GM18498 (cell line): ENCODE data around the gene LSM2.

Source experiments
- ATAC-seq: cut with Tn5 transposase; IDR thresholded peaks from one replicate; pipeline ENCODE4 v1.9.1; 2021; ENCODE audit warnings: mild to moderate bottlenecking, moderate library complexity; ENCODE audit not compliant: unreplicated experiment

The LSM2 gene

DNA sequence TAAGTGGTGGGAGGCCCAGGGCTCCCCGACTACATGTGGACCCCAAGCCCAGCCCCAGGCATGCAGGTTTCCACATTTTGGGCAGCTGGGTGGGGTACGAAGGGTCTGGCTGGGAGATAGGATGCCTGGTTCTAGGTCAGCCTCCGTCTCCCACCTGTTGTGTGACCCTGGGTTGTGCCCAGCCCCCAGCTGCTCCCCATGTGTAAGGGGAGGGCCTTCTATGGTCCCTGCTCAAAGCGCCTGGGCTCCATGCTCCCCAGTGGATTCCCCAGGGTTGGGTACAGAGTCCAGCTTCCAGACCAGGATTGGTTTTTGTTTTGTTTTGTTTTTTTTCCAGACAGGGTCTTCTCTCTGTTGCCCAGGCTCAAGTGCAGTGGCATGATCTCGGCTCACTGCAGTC is 28.6 kb downstream of the LSM2 start:
- ATAC-seq: no peak

DNA sequence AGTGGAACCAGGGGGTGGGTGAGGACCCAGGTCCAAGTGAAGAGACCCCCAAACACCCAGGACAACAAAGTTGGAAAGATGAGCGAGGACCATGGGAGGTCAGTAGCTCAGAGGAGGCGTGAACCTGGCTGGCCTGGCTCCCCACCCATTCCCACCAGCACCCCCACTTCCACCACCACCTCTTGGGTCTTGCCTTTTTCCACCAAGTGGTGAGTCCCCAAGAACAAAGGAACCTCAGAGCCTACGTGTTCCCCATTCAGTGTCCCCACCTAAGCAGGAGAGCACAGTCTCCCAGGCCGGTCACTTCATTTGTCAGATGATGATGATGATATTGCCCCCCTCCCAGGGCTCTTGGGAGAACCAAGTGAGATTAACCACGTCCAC is 29.1 kb downstream of the LSM2 start:
- ATAC-seq: no peak

DNA sequence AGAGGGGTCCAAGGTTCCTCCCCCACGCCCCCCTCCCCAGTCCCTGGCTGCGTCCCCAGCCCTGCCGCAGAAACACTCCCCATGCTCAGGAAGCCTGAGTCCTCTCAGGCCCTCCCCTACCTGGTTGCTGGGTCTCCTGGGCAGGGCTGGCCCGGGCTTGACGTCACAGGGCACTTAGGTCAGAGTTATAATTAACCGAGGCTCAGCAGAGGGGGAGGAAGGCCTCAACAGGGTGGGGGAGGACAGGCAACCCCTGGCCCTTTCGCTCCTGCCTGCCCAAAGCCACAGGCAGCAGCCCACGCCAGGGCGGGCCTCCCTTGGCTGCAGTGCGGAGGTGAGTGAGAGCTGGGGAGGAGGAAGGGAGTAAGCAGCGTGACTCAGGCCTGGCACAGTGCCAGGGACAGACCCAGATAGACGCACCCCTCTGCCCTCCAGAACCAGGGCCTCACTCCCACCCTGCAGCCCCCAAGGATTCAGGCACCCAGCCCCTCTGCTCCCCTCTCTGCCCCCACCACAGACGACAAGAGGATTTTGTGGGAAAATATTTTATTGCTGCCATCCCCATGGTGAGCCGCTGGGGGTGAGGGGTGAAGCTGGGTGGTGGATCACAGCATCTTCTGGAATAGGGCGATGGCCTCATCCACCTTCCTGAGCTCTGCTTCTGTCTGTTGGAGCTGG is 29.6 kb downstream of the LSM2 start, which contains the start of gene VWA7:
TSS of gene VWA7 (minus strand) at position 340 of the 678 bp plus-strand sequence. CDS start 549 bp downstream, outside the sequence.
- peak; percentile 73 for ATAC-seq

DNA sequence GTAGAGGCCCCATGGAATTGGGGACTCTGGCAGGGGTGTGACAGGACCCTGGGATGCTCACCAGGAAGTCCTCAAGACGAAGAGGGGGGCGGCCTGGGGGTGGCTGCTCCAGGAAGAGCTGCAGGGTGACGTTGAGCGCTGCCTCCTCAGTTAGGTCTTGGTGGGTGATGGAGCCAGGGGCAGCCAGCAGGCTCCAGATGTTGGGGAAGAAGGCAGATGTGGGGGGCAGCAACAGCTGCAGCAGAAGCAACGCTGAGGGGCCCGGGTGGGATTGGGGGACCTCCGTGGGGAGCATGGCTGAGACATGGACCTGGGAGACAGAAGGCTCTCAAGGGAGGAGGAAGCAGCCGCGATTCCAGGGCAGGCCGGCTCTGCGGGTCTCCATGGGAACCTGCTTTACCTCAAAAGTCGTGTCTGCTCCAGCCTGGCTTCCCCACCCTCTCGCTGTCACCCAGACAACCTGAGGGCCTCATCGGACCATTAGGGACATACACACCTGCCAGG is 30.2 kb downstream of the LSM2 start:
- ATAC-seq: peak; percentile 3

DNA sequence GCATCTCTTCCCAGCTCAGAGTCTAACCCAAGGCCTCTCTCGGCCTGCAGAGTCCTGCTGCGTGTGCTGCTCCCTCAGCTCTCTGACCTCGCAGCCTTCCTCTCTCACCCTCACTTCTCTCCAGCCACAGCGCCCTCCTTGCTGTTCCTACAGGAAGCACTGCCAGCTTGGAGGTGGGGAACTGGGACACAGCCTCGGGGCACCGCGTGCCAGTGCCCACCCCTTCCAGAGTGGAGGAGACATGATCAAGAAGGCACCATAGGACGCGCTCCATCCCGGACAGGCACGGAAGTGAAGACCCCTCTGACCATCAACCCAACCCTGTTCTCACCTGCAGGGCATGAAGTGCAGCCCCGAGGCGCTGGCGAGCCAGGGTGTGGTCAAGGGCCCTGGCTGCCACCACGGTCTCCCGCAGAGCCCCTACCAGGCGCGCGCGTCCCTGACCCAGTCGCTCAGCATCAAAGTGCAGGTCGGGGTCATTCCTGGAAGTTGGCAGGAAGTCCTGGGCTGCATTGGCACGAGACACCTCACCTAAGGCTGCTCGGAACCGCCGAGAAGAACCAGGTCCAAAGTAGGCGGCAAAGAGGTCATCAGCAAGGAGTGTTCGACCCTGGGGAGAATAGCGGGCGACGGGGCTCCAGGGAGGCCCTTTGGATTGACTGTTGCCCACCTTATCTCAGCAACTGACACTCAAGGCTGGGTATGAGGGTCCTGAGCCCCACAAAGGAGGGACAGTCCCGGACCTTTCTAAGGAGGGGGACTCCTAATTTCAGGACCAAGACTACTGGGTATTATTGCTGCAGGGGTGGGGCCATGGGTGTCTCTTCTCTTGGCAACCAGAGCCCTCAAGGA is 30.9 kb downstream of the LSM2 start:
- ATAC-seq: no peak

DNA sequence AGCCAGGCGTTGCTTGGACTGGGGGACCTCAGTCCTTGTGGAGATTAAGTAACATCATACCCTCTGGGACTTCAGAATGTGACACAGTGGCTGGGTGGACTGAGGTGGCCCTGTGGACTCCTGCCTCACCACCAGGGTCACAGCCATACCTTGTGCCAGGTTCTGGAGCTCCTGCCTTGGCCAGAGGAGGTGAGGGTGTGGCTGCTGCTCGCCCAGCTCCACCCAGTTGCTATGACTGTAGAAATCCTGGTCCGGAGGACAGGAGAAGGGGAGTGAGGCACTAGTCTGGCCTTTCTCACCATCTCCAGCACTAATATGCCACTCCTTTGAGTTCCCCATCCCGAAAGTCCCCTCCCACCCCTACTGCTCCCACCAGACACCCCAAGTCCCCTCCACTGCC is 31.6 kb downstream of the LSM2 start:
- no peak for ATAC-seq

DNA sequence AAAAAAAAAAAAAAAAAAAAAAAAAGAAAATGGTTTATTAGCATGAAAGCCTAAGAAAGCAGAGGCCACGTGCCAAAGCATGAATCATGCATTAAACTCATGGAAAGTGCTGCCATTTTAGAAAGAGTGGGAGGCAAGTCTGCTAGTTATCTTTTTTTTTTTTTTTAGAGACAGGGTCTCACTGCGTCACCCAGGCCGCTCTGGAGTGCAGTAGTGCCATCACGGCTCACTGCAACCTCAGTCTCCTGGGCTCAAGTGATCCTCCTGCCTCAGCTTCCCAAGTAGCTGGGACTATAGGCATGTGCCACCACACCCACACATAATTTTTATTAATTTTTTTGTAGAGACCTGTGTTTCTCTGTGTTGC is 34.8 kb downstream of the LSM2 start:
- ATAC-seq: no peak

DNA sequence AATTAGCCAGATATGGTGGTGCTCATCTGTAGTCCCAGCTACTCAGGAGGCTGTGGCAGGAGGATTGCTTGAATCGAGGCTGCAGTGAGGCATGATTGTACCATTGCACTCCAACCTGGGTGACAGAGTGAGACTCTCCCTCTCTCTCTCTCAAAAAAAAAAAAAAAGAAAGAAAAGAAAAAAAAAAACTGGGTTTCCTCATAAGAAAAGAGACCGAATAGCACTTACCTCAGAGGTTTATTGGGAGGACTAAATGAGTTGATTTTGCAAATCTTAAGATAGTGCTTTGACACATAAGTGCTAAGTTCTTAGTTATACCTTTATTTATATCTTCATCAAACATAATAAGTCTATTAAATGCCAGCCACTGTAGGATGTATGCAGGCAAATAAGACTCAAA is 35.9 kb downstream of the LSM2 start:
- no peak for ATAC-seq

DNA sequence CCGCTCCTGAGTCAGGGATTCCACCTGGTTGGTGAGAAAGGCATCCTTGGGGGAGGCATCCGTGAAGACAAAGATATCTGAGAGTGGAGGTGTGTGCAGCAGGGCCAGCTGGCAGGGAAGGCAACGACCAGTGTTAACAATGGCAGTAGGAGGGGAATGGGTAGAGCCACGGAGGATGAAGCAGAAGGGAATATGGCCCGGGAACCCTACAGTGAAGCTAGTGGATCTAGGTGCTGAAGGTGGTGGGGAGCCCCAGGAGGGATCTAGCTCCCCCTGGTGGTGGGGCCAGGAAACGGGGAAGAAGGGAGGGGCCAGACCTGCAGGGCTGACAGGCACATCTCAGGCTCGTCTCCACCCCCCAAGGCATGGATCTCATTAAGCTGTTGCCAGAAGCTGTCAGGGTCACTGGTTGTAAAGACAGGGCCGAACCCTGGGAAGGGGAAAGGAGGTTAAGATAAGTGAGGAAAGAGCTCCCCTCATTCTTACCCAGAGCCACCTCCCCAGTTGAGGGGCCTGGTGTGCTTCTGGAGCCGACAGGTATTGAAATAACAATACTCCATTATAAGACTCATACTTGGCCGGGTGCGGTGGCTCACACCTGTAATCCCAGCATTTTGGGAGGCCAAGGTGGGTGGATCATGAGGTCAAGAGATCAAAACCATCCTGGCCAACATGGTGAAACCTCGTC is 36.9 kb downstream of the LSM2 start:
- no peak for ATAC-seq

DNA sequence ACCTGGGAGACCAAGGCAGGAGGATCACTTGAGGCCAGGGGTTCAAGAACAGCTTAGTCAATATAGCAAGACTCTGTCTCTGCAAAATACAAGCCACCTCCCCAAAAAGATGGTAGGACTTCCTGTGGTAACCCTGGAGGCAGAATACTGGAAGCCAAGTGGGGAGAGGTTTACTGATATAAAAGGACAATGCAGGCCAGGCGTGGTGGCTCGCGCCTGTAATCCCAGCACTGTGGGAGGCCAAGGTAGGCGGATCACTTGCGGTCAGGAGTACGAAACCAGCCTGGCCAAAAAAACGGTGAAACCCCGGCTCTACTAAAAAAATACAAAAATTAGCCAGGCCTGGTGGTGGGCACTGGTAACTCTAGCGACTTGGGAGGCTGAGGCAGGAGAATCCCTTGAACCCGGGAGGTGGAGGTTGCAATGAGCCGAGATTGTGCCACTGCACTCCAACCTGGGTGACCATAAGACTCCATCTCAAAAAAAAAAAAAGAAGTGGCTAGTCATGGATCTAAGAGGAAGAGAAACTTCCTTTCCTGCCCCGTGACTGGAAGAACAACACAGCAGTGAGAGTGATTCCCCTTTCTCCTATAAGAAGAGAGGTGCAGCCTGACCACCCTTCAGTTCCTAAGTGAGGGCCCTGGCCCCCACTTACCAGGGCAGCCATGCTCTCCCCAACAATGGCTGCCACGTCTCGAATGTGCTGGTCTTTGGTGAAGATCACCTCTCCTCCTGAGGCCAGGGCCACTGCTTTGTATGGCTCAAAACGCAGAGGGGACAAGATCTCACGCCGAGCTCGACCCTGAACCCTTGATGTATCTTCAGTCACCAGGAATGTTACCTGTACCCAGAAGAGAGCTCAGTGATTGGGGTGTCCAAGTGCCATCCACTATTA is 38.2 kb downstream of the LSM2 start:
- no peak for ATAC-seq

DNA sequence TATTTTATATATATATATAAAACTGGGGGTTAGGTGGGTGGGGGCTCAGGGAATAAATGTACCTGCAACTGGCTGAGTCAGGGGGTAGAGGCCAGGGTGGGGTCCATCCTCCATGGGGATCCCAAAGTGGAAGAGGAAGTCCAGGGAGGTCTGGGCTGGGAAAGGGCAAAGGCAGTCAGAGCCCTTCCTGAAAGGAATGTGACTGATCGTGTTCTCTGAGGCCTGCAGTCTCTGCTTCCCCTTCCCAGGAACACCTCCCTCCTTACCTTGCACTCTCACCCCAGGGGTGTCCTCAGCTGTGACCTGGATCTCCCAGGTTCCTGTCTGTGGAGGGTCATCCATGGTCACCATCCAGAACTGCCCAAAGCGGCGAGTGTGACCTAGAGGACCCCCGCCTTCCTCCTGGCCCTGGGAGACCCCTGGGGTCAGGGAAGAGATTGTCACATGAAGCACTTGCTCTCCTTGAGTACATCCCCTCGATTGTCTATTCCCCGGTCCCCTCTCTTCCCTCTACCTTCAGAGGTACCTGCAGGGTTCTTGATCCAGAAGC is 39.6 kb downstream of the LSM2 start:
- no peak for ATAC-seq

DNA sequence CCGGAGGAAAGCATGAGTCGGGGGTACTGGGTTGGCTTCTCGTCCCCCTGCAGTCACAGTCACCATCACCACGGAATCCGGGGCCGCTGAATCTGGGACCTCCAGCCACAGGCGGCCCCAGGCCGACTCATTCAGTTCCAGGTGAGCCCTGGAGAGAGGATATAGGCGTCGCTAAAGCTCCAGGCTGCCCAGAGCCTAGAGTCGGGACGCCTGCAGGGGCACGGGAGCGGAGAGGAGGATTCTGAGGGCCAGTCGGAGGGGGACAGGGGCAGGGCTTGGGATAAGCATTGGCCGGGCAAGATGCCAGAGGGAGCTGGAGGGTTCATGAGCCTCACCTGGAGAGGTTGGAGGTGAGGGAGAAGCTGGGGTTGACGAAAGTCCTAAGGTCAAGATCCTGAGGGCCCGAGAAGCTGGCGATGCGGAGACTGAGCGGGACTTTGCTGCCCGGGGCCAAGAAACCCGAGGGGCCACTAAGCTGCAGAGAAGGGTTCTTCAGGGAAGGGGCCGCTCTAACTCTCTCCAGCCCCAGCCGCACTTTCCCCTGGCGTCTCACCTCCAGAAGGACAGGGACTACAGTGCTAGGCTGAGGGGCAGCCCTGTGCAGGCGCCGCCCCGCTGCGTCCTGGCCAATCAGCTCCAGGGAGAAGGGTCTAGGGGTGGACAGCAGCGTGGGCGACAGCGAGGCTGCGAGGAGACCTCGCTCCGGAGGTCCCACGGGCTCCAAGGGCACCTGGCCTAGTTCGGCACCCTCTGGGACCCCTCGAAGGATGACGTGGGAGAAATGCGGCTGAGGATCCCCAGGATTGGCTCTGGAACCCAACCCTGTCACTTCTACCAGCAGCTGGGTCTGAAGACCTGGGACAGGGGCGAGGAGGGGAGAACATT is 40.6 kb downstream of the LSM2 start:
- ATAC-seq: no peak

DNA sequence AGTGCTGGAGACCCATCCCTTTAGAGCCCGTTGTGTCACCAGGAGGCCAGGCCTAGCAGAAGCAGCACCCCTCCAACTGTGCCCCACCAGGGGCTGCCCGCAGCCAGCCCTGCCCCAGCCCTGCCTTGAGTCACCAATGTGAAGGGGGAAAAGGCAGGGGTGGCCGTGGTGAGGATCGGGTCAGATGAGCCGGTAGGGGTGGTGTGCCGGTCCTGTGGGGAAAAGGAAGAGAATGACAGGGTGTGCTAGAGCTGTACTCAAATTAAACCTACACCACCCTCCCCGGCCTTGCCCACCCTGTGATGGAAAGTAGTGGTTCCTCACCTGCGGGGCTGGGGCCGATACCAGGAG is 41.2 kb downstream of the LSM2 start:
- no peak for ATAC-seq

DNA sequence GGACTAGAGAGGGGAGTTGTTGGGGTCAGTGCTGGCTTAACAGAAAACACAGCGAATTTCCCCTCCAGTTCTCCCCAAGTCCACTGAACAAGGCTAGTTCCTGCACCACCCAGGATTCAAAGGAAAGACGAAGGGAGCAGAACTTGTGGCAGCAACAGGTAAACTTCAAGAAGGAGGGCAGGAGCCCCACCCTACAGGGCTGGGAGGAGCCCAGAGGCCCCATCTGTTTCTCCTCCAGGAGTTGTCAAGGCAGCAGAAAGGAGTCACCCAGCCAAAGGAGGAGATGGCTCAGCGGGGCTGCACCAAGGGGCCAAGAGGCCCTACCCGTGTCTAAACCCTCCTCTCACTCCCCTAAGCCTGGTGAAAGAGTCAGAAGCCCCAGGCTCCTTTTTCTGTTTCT is 42.6 kb downstream of the LSM2 start:
- ATAC-seq: no peak

DNA sequence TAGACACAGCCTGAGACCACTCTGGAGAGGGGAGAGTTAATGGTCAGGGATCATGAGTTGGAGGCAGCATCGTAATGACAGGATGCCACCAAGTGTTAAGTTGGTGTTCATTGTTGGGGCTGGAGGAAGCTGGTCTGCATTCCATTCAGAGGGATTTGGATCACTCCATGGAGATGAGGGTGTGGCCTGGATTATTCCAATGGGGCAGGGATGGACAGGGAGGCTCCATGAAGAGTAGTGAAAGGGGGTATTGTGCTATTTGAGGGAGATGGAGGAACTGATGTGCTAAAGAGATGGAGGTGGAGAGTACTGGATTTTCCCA is 43.2 kb downstream of the LSM2 start:
- ATAC-seq: no peak

DNA sequence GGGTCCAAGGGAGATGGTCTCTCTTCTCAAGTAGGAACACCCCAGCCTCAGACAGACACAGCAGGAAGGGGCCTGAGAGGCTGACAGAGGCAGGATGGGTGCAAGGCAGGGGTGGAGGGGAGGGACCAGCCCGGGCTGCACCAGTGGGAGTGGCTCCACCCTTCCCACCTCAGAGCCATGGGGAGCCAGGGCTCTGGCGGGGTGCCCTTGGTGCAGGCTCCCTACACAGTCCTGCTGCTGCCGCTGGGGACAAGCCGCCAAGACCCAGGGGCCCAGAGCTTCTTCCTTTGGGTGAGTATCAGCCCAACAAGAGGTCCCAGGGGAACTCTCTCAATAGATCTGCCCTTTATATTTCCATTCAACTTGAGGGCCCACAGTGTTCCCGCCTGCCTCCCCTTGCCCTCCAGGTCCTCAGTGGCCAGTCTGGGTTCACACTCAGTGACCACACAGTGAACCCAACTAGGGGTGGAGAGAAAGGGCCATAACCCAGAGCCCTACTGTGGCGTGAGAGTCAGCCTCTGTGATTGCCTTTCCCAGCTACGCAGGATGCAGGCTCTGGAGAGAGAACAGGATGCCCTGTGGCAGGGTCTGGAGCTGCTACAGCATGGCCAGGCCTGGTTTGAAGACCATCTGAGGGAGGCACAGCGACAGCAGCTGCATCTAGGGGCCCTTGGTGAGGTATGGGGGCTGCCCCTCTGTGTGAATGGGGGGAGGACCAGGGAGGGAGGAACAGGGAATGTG is 43.7 kb downstream of the LSM2 start:
- no peak for ATAC-seq

DNA sequence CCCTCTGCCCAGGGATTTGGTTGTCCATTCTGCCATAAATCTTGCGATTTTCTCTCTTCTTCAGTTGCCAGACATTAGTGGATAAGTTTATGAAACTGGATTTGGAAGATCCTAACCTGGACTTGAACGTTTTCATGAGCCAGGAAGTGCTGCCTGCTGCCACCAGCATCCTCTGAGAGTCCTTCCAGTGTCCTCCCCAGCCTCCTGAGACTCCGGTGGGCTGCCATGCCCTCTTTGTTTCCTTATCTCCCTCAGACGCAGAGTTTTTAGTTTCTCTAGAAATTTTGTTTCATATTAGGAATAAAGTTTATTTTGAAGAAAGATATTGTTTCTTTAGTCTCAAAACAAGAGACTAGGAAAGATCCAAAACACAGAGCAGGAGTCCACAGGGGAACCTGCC is 44.4 kb downstream of the LSM2 start, which contains the start of gene SAPCD1:
TSS of gene SAPCD1 (plus strand) at position 301 of the 400 bp plus-strand sequence. CDS start 399 bp downstream, outside the sequence.
- ATAC-seq: no peak

DNA sequence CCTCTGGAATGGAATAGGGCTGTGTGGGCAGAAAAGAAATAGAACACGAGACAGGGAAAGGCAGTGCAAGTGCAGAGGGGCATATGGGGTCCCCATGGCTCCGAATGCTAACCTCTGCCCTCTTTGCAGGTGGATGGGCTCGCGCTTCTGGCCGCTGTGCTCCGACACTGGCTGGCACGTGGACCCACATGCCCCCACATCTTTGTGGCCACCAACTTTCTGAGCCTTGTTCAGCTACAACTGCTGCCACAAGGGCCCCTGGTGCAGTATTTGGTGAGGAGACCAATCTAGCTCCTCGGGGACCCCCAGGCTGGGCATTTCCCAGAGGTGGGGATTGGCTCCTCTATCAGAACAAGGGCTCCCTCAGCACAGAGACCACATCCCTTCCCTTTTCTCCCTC is 45.4 kb downstream of the LSM2 start:
- no peak for ATAC-seq

DNA sequence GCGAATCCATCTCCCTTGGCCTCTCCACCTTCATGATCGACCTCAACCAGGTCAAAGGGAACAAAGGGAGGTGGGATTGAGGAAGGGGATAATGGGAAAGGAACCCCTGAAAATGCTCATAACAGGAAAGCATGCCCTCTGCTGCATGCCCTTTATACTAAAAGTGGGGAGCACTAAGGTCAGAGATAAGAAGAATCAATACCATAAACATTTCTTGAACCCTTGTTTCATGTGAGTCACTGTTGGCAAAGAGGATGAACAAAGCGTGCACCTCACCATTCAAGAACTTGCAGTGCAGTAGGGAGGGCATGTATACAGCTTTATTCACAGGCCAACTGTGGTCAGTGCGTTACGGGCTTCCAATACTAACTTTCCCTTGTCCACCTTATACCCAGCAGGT is 46.0 kb downstream of the LSM2 start:
- no peak for ATAC-seq
